Measurements from ENCODE around the gene MAST4.

The MAST4 gene

DNA sequence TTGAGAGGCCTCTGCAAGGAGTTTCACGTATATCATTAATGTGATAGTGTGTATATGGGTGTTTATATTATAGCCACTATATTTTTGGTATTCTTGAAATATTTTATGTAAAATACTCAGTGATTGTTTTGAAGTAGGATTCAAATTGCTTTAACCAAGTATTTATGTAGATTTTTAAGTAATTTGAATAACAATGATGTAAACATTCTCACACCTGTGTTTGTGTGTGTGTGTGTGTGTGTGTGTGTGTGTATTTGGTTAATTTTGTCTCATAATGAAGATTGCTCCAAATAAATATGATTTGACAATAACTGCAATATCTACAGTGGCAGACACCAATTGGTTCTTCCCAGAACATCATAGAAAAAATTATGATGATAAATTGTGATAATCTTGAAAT is 307.0 kb downstream of the MAST4 start:
- Histone ChIP-seq H3K9ac (ENCODE audit: insufficient read length) (no peak overlapping the region), H3K27ac (no peak overlapping the region), H3K36me3 (ENCODE audit: insufficient read depth, low read length) (no peaks in the 10 kb centered on the region), H3K9me3 (ENCODE audit: low read depth, low read length) (no peaks in the 10 kb centered on the region), H3K4me3 (no peak overlapping the region)
- TF ChIP-seq FOXP2 (optimal IDR thresholded peaks at IDR 0.05; ENCODE audit: control extremely low read depth, extremely low read length, insufficient read depth), result no peak
- TF ChIP-seq EZH2 (IDR thresholded peaks at IDR 0.05), result no peak
- TF ChIP-seq POLR2AphosphoS5 (IDR thresholded peaks at IDR 0.05; ENCODE audit: borderline replicate concordance, low read depth, low read length), result no peak
- no peak for DNase-seq (ENCODE audit: low read depth, low spot score)

DNA sequence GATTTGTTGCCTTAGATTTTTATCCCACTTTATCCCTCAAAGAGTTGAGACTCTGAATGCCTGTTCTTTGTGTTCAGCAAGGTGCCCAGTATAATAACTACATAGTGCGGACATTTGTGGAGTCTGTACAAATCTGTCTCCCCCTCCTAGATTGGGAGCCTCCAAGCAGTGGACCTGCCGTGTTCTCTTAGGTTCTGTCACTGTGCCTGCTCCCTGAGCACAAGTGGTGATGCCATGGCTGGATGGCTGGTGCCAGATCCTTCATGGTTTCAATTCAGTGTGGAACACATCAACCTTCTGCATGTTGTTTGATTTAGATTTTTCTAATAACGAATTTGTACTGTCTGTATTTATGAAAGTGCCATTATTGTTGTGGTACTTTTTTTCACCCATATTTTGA is 307.5 kb downstream of the MAST4 start:
- Histone ChIP-seq H3K36me3 (ENCODE audit: insufficient read depth, low read length) (no peaks in the 10 kb centered on the region), H3K27ac (no peak overlapping the region), H3K9ac (ENCODE audit: insufficient read length) (no peak overlapping the region), H3K4me3 (no peak overlapping the region), H3K9me3 (ENCODE audit: low read depth, low read length) (no peaks in the 10 kb centered on the region)
- DNase-seq (ENCODE audit: low read depth, low spot score), result no peak
- TF ChIP-seq FOXP2 (optimal IDR thresholded peaks at IDR 0.05; ENCODE audit: control extremely low read depth, extremely low read length, insufficient read depth) (no peak), EZH2 (IDR thresholded peaks at IDR 0.05) (no peak)

DNA sequence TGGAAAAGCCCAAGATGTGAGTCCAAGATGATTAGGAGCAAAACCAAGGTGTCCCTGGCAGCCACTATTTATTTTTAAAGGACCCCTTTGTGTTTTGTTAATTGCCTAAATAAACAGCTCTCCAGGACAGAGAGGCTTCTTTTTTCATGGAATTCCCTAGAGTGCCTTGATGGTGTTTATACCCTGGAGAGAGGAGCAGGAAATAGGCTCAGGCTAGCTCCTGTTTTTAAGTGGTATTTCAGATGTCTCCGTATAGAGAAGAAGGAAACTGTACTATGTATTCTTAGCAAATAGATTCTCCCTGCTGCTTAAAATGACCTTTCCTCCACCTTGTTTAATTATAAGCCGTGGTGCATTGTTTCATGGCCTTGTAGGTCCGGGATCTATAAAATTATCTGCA is 308.0 kb downstream of the MAST4 start:
- no peak overlapping the region for H3K27ac ChIP-seq
- no peak overlapping the region for H3K4me3 ChIP-seq
- H3K9me3 ChIP-seq (ENCODE audit: low read depth, low read length), result no peaks in the 10 kb centered on the region
- DNase-seq (ENCODE audit: low read depth, low spot score), result no peak
- no peak overlapping the region for H3K9ac ChIP-seq (ENCODE audit: insufficient read length)
- H3K36me3 ChIP-seq (ENCODE audit: insufficient read depth, low read length), result no peaks in the 10 kb centered on the region
- no peak for TF ChIP-seq EZH2 (IDR thresholded peaks at IDR 0.05)
- TF ChIP-seq POLR2AphosphoS5 (IDR thresholded peaks at IDR 0.05; ENCODE audit: borderline replicate concordance, low read depth, low read length), result no peak
- TF ChIP-seq FOXP2 (optimal IDR thresholded peaks at IDR 0.05; ENCODE audit: control extremely low read depth, extremely low read length, insufficient read depth), result no peak

DNA sequence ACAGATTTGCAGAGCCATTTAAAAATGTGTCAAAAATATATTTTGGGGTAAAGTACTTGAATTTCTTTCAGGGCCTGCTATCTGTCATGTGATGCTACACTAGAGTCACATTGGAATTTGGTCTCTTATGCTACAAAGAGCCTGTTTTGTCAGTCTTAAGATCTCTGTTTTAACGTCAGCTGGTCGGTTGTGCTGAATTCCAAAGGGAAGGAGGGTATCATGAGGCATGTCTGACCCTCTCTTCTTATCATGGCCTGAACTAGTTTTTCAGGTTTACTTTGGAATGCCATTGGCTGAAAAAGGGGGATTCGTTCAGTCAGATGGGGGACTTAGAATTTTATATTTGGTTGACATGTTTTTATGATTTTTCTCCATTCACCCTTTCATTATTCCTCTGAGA is 309.8 kb downstream of the MAST4 start:
- Histone ChIP-seq H3K36me3 (ENCODE audit: insufficient read depth, low read length) (no peaks in the 10 kb centered on the region), H3K9ac (ENCODE audit: insufficient read length) (no peak overlapping the region), H3K27ac (no peak overlapping the region), H3K4me3 (no peak overlapping the region), H3K9me3 (ENCODE audit: low read depth, low read length) (no peaks in the 10 kb centered on the region)
- TF ChIP-seq FOXP2 (optimal IDR thresholded peaks at IDR 0.05; ENCODE audit: control extremely low read depth, extremely low read length, insufficient read depth) (no peak), POLR2AphosphoS5 (IDR thresholded peaks at IDR 0.05; ENCODE audit: borderline replicate concordance, low read depth, low read length) (no peak), EZH2 (IDR thresholded peaks at IDR 0.05) (no peak)
- DNase-seq (ENCODE audit: low read depth, low spot score), result no peak

DNA sequence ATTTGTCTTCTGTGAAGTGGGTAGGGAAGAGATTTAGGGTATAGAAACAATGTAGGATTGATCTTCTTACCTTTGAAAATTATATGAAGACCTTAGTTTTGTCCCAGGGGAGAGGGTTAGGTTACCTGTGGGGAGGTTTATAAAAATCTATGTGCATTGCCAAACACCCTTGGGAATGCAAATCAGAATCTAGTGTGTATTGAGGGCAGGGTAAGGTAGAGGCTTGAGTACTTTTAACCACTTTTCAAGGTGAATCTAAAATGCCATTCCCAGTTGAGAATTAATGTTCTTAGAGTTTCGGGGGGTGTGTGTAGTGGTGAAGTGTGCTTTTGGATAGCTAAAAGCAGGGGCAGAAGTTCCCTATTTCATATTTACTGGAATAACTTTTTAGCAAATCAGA is 312.0 kb downstream of the MAST4 start:
- Histone ChIP-seq H3K9ac (ENCODE audit: insufficient read length) (no peak overlapping the region), H3K9me3 (ENCODE audit: low read depth, low read length) (no peaks in the 10 kb centered on the region), H3K4me3 (no peak overlapping the region), H3K27ac (no peak overlapping the region), H3K36me3 (ENCODE audit: insufficient read depth, low read length) (no peaks in the 10 kb centered on the region)
- no peak for DNase-seq (ENCODE audit: low read depth, low spot score)
- TF ChIP-seq FOXP2 (optimal IDR thresholded peaks at IDR 0.05; ENCODE audit: control extremely low read depth, extremely low read length, insufficient read depth), result no peak
- TF ChIP-seq EZH2 (IDR thresholded peaks at IDR 0.05), result no peak
- no peak for TF ChIP-seq POLR2AphosphoS5 (IDR thresholded peaks at IDR 0.05; ENCODE audit: borderline replicate concordance, low read depth, low read length)

DNA sequence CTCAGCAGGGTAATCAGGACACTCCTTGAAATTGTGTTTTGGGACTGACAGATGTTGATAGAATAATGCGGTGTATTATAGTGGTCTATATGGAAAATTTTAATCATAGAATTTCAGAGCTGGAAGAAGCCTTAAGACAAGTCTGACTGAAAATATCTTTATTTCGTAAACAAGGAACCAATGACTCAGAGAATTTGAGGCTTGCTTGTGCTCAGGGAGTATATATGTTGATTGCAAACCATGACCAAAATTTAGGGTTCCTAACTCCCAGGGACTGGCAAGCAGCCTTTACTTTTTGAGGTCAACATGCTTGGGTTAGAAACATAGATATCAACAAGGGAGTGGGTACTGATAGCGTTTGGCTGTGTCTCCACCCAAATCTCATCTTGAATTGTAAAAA is 313.2 kb downstream of the MAST4 start:
- H3K9me3 ChIP-seq (ENCODE audit: low read depth, low read length), result no peaks in the 10 kb centered on the region
- no peak for TF ChIP-seq EZH2 (IDR thresholded peaks at IDR 0.05)
- TF ChIP-seq POLR2AphosphoS5 (IDR thresholded peaks at IDR 0.05; ENCODE audit: borderline replicate concordance, low read depth, low read length), result no peak
- no peak for TF ChIP-seq FOXP2 (optimal IDR thresholded peaks at IDR 0.05; ENCODE audit: control extremely low read depth, extremely low read length, insufficient read depth)

DNA sequence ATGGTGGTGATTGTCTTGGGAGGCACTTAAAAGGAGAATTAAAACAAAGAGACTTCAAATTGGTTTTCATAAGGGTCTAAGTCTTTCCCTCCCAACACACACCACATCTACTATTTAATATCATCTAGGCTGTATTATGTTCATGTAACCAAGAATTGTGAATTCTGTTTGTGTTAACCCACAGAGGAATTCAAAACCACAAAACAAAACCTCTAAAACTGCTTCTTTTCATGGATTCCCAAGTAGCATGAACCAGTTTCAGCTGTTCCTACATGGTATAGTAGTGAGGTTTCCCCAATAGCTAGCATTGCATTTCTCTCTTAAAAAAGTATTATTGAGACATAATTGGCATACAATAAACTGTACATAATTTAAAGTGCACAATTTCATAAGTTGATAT is 316.6 kb downstream of the MAST4 start:
- DNase-seq (ENCODE audit: low read depth, low spot score), result no peak
- Histone ChIP-seq H3K9me3 (ENCODE audit: low read depth, low read length) (no peaks in the 10 kb centered on the region), H3K9ac (ENCODE audit: insufficient read length) (no peak overlapping the region), H3K4me3 (no peak overlapping the region), H3K36me3 (ENCODE audit: insufficient read depth, low read length) (no peaks in the 10 kb centered on the region), H3K27ac (no peak overlapping the region)
- TF ChIP-seq FOXP2 (optimal IDR thresholded peaks at IDR 0.05; ENCODE audit: control extremely low read depth, extremely low read length, insufficient read depth) (no peak), EZH2 (IDR thresholded peaks at IDR 0.05) (no peak), POLR2AphosphoS5 (IDR thresholded peaks at IDR 0.05; ENCODE audit: borderline replicate concordance, low read depth, low read length) (no peak)

More for the DNA sequence above, 313.2 kb downstream of the MAST4 start:
- H3K27ac ChIP-seq, result no peak overlapping the region
- H3K36me3 ChIP-seq (ENCODE audit: insufficient read depth, low read length), result no peaks in the 10 kb centered on the region
- no peak for DNase-seq (ENCODE audit: low read depth, low spot score)
- no peak overlapping the region for H3K4me3 ChIP-seq
- H3K9ac ChIP-seq (ENCODE audit: insufficient read length), result no peak overlapping the region

DNA sequence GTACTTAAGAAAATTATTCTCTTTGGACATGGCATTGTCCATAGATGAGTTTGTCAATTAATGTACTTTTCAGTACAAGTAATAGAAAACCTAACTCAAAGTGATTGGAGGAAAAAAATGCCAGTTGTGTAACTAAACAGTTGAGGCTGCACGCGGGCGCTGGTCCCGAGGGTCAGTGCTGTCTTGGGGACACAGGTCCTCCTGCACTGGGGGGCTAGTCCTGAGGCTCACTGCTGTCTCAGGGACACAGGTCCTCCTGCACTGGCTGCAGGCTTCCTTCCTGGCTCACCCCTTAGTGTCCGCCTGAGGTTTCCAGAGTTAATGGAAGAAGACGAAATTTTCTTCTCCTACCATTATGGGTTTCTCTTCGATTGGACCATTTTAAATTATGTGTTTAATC is 319.3 kb downstream of the MAST4 start:
- H3K9me3 ChIP-seq (ENCODE audit: low read depth, low read length), result no peaks in the 10 kb centered on the region
- no peaks in the 10 kb centered on the region for H3K36me3 ChIP-seq (ENCODE audit: insufficient read depth, low read length)
- no peak for DNase-seq (ENCODE audit: low read depth, low spot score)
- no peak for TF ChIP-seq FOXP2 (optimal IDR thresholded peaks at IDR 0.05; ENCODE audit: control extremely low read depth, extremely low read length, insufficient read depth)
- TF ChIP-seq POLR2AphosphoS5 (IDR thresholded peaks at IDR 0.05; ENCODE audit: borderline replicate concordance, low read depth, low read length), result no peak
- TF ChIP-seq EZH2 (IDR thresholded peaks at IDR 0.05), result no peak
- no peak overlapping the region for H3K9ac ChIP-seq (ENCODE audit: insufficient read length)
- H3K27ac ChIP-seq, result no peak overlapping the region
- H3K4me3 ChIP-seq, result no peak overlapping the region

DNA sequence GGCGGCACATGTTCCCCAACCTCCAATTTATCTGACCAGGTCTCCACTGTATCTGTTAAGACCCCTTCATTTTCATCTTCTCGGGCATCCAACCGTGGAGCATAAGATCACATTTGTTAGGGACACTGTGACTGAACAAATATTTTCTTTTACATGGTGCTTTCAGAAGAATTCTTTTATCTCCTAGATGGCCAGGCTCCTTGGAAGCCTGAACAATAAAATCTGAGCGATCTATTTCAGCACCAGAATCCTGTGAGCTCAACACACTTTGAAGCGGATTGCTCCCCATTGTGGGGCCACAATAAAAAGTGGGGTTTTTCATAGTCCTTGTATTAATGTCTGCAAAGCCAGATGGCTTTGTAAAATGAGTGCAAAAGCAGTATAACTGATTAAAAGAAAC is 326.7 kb downstream of the MAST4 start:
- H3K36me3 ChIP-seq (ENCODE audit: insufficient read depth, low read length), result no peaks in the 10 kb centered on the region
- no peak overlapping the region for H3K9ac ChIP-seq (ENCODE audit: insufficient read length)
- H3K27ac ChIP-seq, result no peak overlapping the region
- TF ChIP-seq EZH2 (IDR thresholded peaks at IDR 0.05) (no peak), FOXP2 (optimal IDR thresholded peaks at IDR 0.05; ENCODE audit: control extremely low read depth, extremely low read length, insufficient read depth) (no peak), POLR2AphosphoS5 (IDR thresholded peaks at IDR 0.05; ENCODE audit: borderline replicate concordance, low read depth, low read length) (no peak)
- DNase-seq (ENCODE audit: low read depth, low spot score), result no peak
- no peak overlapping the region for H3K4me3 ChIP-seq
- no peaks in the 10 kb centered on the region for H3K9me3 ChIP-seq (ENCODE audit: low read depth, low read length)

Measured in SK-N-MC (cell line).